A549 (cell line): Measurements from ENCODE around the gene ABT1.

Experiments
- CBX2 ChIP-seq: fragments of 200-600 bp; sonication (generic); IDR thresholded peaks from 2 replicates; pipeline ENCODE4 v1.6.1; 2016; ENCODE audit warnings: low read depth, mild to moderate bottlenecking, borderline replicate concordance
- CTCF ChIP-seq: fragments of >200 bp; sonication (Bioruptor Twin); formaldehyde crosslinking; IDR thresholded peaks from 3 replicates; pipeline ENCODE4 v1.5.1; 2016
- EP300 ChIP-seq, 2 experiments: fragments of >200 bp; sonication (Bioruptor Twin); formaldehyde crosslinking; IDR thresholded peaks; 2 replicates in 1 of 2; 3 replicates in 1 of 2; pipeline ENCODE4 v1.6.1; 2016 to 2017
- ESRRA ChIP-seq: fragments of 150-350 bp; IDR thresholded peaks from 2 replicates; pipeline ENCODE4 v1.6.1; 2014; ENCODE audit warnings: mild to moderate bottlenecking, low read length, borderline replicate concordance
- JUN ChIP-seq, 2 experiments: fragments of >200 bp; sonication (Bioruptor Twin); formaldehyde crosslinking; IDR thresholded peaks; 2 replicates in 1 of 2; 3 replicates in 1 of 2; pipeline ENCODE4 v1.6.1; 2016 to 2017
- KDM1A ChIP-seq: fragments of 200-600 bp; sonication (generic); IDR thresholded peaks from 2 replicates; pipeline ENCODE4 v1.6.1; 2016; ENCODE audit warnings: low read depth, mild to moderate bottlenecking
- MAX ChIP-seq: IDR thresholded peaks from 2 replicates; pipeline ENCODE4 v1.6.1; 2012
- MAZ ChIP-seq: fragments of 150-350 bp; IDR thresholded peaks from 2 replicates; pipeline ENCODE4 v1.6.1; 2014; ENCODE audit warnings: antibody characterized with exemption, low read depth, low read length, borderline replicate concordance
- POLR2A ChIP-seq: IDR thresholded peaks from 2 replicates; pipeline ENCODE4 v1.6.1; 2012; ENCODE audit warnings: mild to moderate bottlenecking, low read length
- ZFP36 ChIP-seq: fragments of 450-650 bp; IDR thresholded peaks from 2 replicates; pipeline ENCODE4 v1.6.1; 2014; ENCODE audit warnings: borderline replicate concordance; ENCODE audit not compliant: partially characterized antibody

- TF ChIP-seq POLR2A (no peak), ZFP36 (no peak), EP300 (IDR thresholded peaks at IDR 0.05) (no peak), CTCF (no peak), MAZ (no peak), JUN (IDR thresholded peaks at IDR 0.05) (no peak), CBX2 (no peak), ESRRA (no peak), KDM1A (no peak), MAX (no peak)
Measured at GRCh38 chr6:26561533-26562466, 35.0 kb upstream of the ABT1 start.
